CD4-positive, alpha-beta memory T cell (primary cell): ENCODE measurements around the gene DDX50. TPM values are rescaled to one million over a fixed set of nuclear protein-coding genes. Genes with fewer than 3 reads are reported as not detected.

Experiments
- CTCF ChIA-PET: fragments of 350-600 bp; sonication (Branson Sonifier 250); formaldehyde crosslinking; loops from one replicate; lab custom pipeline; 2021; ENCODE audit warnings: inconsistent platforms; ENCODE audit not compliant: partially characterized antibody; lab: Charles Lee
- POLR2A ChIA-PET: fragments of 350-600 bp; sonication (Branson Sonifier 250); formaldehyde crosslinking; loops from one replicate; lab custom pipeline; 2021; ENCODE audit not compliant: partially characterized antibody; lab: Charles Lee
- DNase-seq, 5 donors: peaks; one replicate each; pipeline versions ENCODE4 v3.0.0 to v3.0.0-alpha.2; 2020 to 2022; ENCODE audit warnings: mixed read lengths in 1 of 5
- H3K27ac ChIP-seq: one replicate; pipeline ENCODE4 v1.7.0; 2013; ENCODE audit warnings: low read depth, low read length
- H3K27me3 ChIP-seq: 2 replicates; pipeline ENCODE4 v1.7.0; 2013; ENCODE audit warnings: mild to moderate bottlenecking, low read length, moderate library complexity; ENCODE audit not compliant: insufficient read depth
- H3K36me3 ChIP-seq: 2 replicates; pipeline ENCODE4 v1.7.0; 2013; ENCODE audit warnings: mild to moderate bottlenecking, low read length, moderate library complexity; ENCODE audit not compliant: insufficient read depth
- H3K4me1 ChIP-seq: 2 replicates; pipeline ENCODE4 v1.7.0; 2013; ENCODE audit warnings: mild to moderate bottlenecking, low read length, moderate library complexity; ENCODE audit not compliant: insufficient read depth
- H3K4me3 ChIP-seq, 2 donors: one replicate each; pipeline ENCODE4 v1.7.0; 2013; ENCODE audit warnings: low read length in 2 of 2, mild to moderate bottlenecking in 1 of 2
- H3K9me3 ChIP-seq, 2 donors: one replicate each; pipeline ENCODE4 v1.7.0; 2013; ENCODE audit warnings: low read length in 2 of 2, control low read depth in 1 of 2; ENCODE audit not compliant: control insufficient read depth in 1 of 2
- H3K27ac Mint-ChIP-seq, 7 donors: one replicate each; pipeline ENCODE4 v1.8.0; 2020 to 2021; ENCODE audit warnings: mixed read lengths in 7 of 7, mild to moderate bottlenecking in 6 of 7, inconsistent platforms in 3 of 7, moderate library complexity in 3 of 7
- H3K27me3 Mint-ChIP-seq, 2 donors: one replicate each; pipeline ENCODE4 v1.8.0; 2020 to 2021; ENCODE audit warnings: mixed read lengths in 2 of 2
- H3K36me3 Mint-ChIP-seq, 2 donors: one replicate each; pipeline ENCODE4 v1.8.0; 2020 to 2021; ENCODE audit warnings: mixed read lengths in 2 of 2, inconsistent platforms in 1 of 2, mild to moderate bottlenecking in 1 of 2
- H3K4me1 Mint-ChIP-seq, 4 donors: one replicate each; pipeline ENCODE4 v1.8.0; 2020 to 2021; ENCODE audit warnings: mixed read lengths in 4 of 4, mild to moderate bottlenecking in 1 of 4
- H3K4me3 Mint-ChIP-seq, 8 donors: one replicate each; pipeline ENCODE4 v1.8.0; 2020 to 2021; ENCODE audit warnings: mixed read lengths in 8 of 8, mild to moderate bottlenecking in 7 of 8, moderate library complexity in 6 of 8, inconsistent platforms in 3 of 8
- H3K9me3 Mint-ChIP-seq, 8 donors: one replicate each; pipeline ENCODE4 v1.8.0; 2020 to 2021; ENCODE audit warnings: mixed read lengths in 8 of 8, mild to moderate bottlenecking in 5 of 8, inconsistent platforms in 3 of 8, moderate library complexity in 1 of 8
- intact Hi-C: fragments of 100-400 bp; cut with micrococcal nuclease; formaldehyde crosslinking; loops from one replicate; pipeline ENCODE4 v1.15.1; 2023
- polyA plus RNA-seq, 2 donors: library from polyadenylated mRNA; unstranded; fragments of 300-500 nt; fragmentation: Illumina TruSeq; gene quantifications; one replicate each; pipeline ENCODE4 v1.2.3, GENCODE V29; 2021
- total RNA-seq, 2 experiments: library from RNA; stranded (reverse); gene quantifications; one replicate each; pipeline ENCODE4 v1.2.3, GENCODE V29; 2021

Gene DDX50
- total and polyA plus RNA-seq, 4 experiments from 2014 or later, result 39.5 to 45.2 (median 41.5) TPM

- Mint-ChIP-seq H3K27ac (peak within 1 kb of the TSS; percentile 98 to 100 (median 100)), H3K4me1 (peaks cover 16 to 47% (median 35%) of the 10 kb centered on the region in 4 donors), H3K4me3 (peak within 1 kb of the TSS; percentile 97 to 100 (median 100)), H3K9me3 (peaks cover 0 to 8% (median 0%) of the 10 kb centered on the region in 8 donors), H3K36me3 (peaks cover 7 to 39% of the 10 kb centered on the region in 2 donors), H3K27me3 (no peaks in the 10 kb centered on the region)
- ChIA-PET CTCF (interaction anchor here (0.7 to 5.2 kb wide), 18 partner anchors 10 to 623 kb away, joined by 3 to 53 read pairs (median 6); partner anchors contain the start of gene DDX50), POLR2A (interaction anchor here (0.6 to 3.1 kb wide), 20 partner anchors 9 to 623 kb away, joined by 3 to 25 read pairs (median 6); partner anchors contain the start of genes CCAR1, DDX50, KIFBP and PBLD)
- H3K27me3 ChIP-seq, result no peaks in the 10 kb centered on the region
- H3K27ac ChIP-seq, result peak within 1 kb of the TSS; percentile 100
- H3K4me1 ChIP-seq, result peaks cover 46% of the 10 kb centered on the region
- H3K9me3 ChIP-seq, result no peaks in the 10 kb centered on the region
- intact Hi-C loops, result loop anchor here (1.0 to 5.0 kb wide), 5 partner anchors 32 to 551 kb away; partner anchors contain the start of genes DDX50 and KIFBP
- H3K4me3 ChIP-seq, result peak within 1 kb of the TSS; percentile 64 to 97
- DNase-seq, result peak; percentile 87 to 96 (median 90)
- H3K36me3 ChIP-seq, result peaks cover 4% of the 10 kb centered on the region
Measured at GRCh38 chr10:68955832-68956532, 54.9 kb downstream of the DDX50 start, which contains the start of gene DDX21. DDX21 (plus strand) TSS chr10:68956170; CDS start chr10:68956226, 56 bp downstream.

GRCh38 chr10:68957284-68957615 lies 56.1 kb downstream of the DDX50 start:
- ChIA-PET POLR2A (interaction anchor here (2.3 to 3.1 kb wide), 7 partner anchors 11 to 236 kb away, joined by 6 to 25 read pairs (median 18); partner anchors contain the start of genes CCAR1, DDX50, KIFBP and SRGN), CTCF (interaction anchor here (5.2 kb wide), 1 partner anchor 135 kb away, joined by 53 read pairs; no protein-coding TSS in a partner anchor)
- Histone ChIP-seq H3K9me3 (no peaks in the 10 kb centered on the region), H3K27me3 (no peaks in the 10 kb centered on the region), H3K27ac (peak overlapping the region; percentile 100), H3K4me1 (peaks cover 56% of the 10 kb centered on the region), H3K4me3 (peak overlapping the region; percentile 64 to 97), H3K36me3 (peaks cover 16% of the 10 kb centered on the region)
- no peak for DNase-seq
- H3K4me1 Mint-ChIP-seq, result peaks cover 21 to 55% (median 42%) of the 10 kb centered on the region in 4 donors
- H3K27me3 Mint-ChIP-seq, result no peaks in the 10 kb centered on the region
- H3K4me3 Mint-ChIP-seq, result peak overlapping the region; percentile 97 to 100 (median 100)
- H3K9me3 Mint-ChIP-seq, result peaks cover 0 to 8% (median 0%) of the 10 kb centered on the region in 8 donors
- intact Hi-C loops, result loop anchor here (5.0 kb wide), 1 partner anchor 550 kb away; no protein-coding TSS in a partner anchor
- peaks cover 15 to 51% of the 10 kb centered on the region in 2 donors for H3K36me3 Mint-ChIP-seq
- H3K27ac Mint-ChIP-seq, result peak overlapping the region; percentile 98 to 100 (median 100)

- Histone ChIP-seq H3K27ac (peak overlapping the region; percentile 100), H3K9me3 (no peaks in the 10 kb centered on the region), H3K4me3 (peak overlapping the region; percentile 64 to 97), H3K4me1 (peaks cover 56% of the 10 kb centered on the region), H3K27me3 (no peaks in the 10 kb centered on the region), H3K36me3 (peaks cover 20% of the 10 kb centered on the region)
- Mint-ChIP-seq H3K36me3 (peaks cover 17 to 55% of the 10 kb centered on the region in 2 donors), H3K4me1 (peaks cover 21 to 55% (median 42%) of the 10 kb centered on the region in 4 donors), H3K9me3 (peaks cover 0 to 8% (median 0%) of the 10 kb centered on the region in 8 donors), H3K4me3 (peak overlapping the region; percentile 97 to 100 (median 100)), H3K27me3 (no peaks in the 10 kb centered on the region), H3K27ac (peak overlapping the region; percentile 98 to 100 (median 100))
- ChIA-PET POLR2A (interaction anchor here (0.6 to 3.1 kb wide), 6 partner anchors 10 to 236 kb away, joined by 3 to 25 read pairs (median 12); partner anchors contain the start of genes CCAR1, KIFBP and SRGN), CTCF (interaction anchor here (5.2 kb wide), 1 partner anchor 135 kb away, joined by 53 read pairs; no protein-coding TSS in a partner anchor)
- intact Hi-C loops, result loop anchor here (5.0 kb wide), 1 partner anchor 550 kb away; no protein-coding TSS in a partner anchor
- no peak for DNase-seq
Measured at GRCh38 chr10:68957654-68958053, 56.5 kb downstream of the DDX50 start.

DNA sequence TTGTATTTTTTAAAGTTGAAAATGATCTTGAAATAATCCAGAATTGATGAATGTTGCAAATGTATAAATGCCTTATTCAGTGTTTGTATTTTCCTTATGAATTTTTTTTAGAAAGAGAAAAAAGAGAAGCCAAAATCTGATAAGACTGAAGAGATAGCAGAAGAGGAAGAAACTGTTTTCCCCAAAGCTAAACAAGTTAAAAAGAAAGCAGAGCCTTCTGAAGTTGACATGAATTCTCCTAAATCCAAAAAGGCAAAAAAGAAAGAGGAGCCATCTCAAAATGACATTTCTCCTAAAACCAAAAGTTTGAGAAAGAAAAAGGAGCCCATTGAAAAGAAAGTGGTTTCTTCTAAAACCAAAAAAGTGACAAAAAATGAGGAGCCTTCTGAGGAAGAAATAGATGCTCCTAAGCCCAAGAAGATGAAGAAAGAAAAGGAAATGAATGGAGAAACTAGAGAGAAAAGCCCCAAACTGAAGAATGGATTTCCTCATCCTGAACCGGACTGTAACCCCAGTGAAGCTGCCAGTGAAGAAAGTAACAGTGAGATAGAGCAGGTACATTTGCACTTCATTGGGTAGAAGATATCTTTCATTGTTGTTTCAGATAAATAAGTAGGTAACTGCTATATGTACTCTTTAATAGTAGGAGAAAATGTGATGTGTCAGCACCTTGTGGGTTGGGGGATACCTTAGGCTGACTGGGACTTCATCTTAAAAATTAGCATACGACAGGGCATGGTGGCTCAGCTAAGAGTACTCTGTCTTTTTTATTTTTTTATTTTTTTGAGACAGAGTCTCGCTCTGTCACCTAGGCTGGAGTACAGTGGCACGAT lies 58.8 kb downstream of the DDX50 start:
- no peaks in the 10 kb centered on the region for H3K27me3 Mint-ChIP-seq
- intact Hi-C loops, result loop anchor here (5.0 kb wide), 1 partner anchor 547 kb away; no protein-coding TSS in a partner anchor
- Histone ChIP-seq H3K9me3 (no peaks in the 10 kb centered on the region), H3K27me3 (no peaks in the 10 kb centered on the region), H3K4me3 (no peak overlapping the region), H3K4me1 (peaks cover 51% of the 10 kb centered on the region), H3K36me3 (peaks cover 35% of the 10 kb centered on the region), H3K27ac (no peak overlapping the region)
- peaks cover 21 to 55% (median 41%) of the 10 kb centered on the region in 4 donors for H3K4me1 Mint-ChIP-seq
- ChIA-PET POLR2A (interaction anchor here (0.5 kb wide), 1 partner anchor 56 kb away, joined by 4 read pairs; no protein-coding TSS in a partner anchor), CTCF (interaction anchor here (1.2 to 5.2 kb wide), 3 partner anchors 8 to 133 kb away, joined by 4 to 53 read pairs (median 5); no protein-coding TSS in a partner anchor)
- H3K4me3 Mint-ChIP-seq, result peak overlapping the region in 3 of 8 donors; percentile 8 to 77 (median 14)
- H3K9me3 Mint-ChIP-seq, result peaks cover 0 to 8% (median 0%) of the 10 kb centered on the region in 8 donors
- DNase-seq, result no peak
- peaks cover 30 to 73% of the 10 kb centered on the region in 2 donors for H3K36me3 Mint-ChIP-seq
- peak overlapping the region in 6 of 7 donors; percentile 30 to 71 (median 64) for H3K27ac Mint-ChIP-seq

GRCh38 chr10:68963151-68963550 lies 62.0 kb downstream of the DDX50 start:
- H3K9me3 Mint-ChIP-seq, result no peaks in the 10 kb centered on the region
- H3K27ac Mint-ChIP-seq, result peak overlapping the region in 1 of 7 donors; percentile 41
- Histone ChIP-seq H3K27me3 (no peaks in the 10 kb centered on the region), H3K9me3 (no peaks in the 10 kb centered on the region), H3K27ac (no peak overlapping the region), H3K36me3 (peaks cover 59% of the 10 kb centered on the region), H3K4me1 (peaks cover 38% of the 10 kb centered on the region), H3K4me3 (no peak overlapping the region)
- peaks cover 13 to 29% (median 24%) of the 10 kb centered on the region in 4 donors for H3K4me1 Mint-ChIP-seq
- DNase-seq, result no peak
- H3K4me3 Mint-ChIP-seq, result no peak overlapping the region
- POLR2A ChIA-PET, result interaction anchor here (0.6 kb wide), 1 partner anchor 270 kb away, joined by 3 read pairs; no protein-coding TSS in a partner anchor
- CTCF ChIA-PET, result no interaction called here
- H3K27me3 Mint-ChIP-seq, result no peaks in the 10 kb centered on the region
- H3K36me3 Mint-ChIP-seq, result peaks cover 49 to 83% of the 10 kb centered on the region in 2 donors
- intact Hi-C loops, result no loop called here

- Mint-ChIP-seq H3K27ac (peak overlapping the region in 4 of 7 donors; percentile 1 to 50 (median 19)), H3K27me3 (no peaks in the 10 kb centered on the region), H3K9me3 (no peaks in the 10 kb centered on the region), H3K4me1 (peaks cover 7 to 12% (median 10%) of the 10 kb centered on the region in 4 donors), H3K36me3 (peaks cover 62 to 78% of the 10 kb centered on the region in 2 donors), H3K4me3 (no peak overlapping the region)
- H3K27ac ChIP-seq, result no peak overlapping the region
- CTCF ChIA-PET, result interaction anchor here (1.4 kb wide), 1 partner anchor 18 kb away, joined by 4 read pairs; the partner anchor contains the start of gene DDX21
- no peaks in the 10 kb centered on the region for H3K27me3 ChIP-seq
- intact Hi-C loops, result no loop called here
- H3K4me1 ChIP-seq, result peaks cover 12% of the 10 kb centered on the region
- POLR2A ChIA-PET, result no interaction called here
- no peak for DNase-seq
- peaks cover 86% of the 10 kb centered on the region for H3K36me3 ChIP-seq
- H3K4me3 ChIP-seq, result no peak overlapping the region
- no peaks in the 10 kb centered on the region for H3K9me3 ChIP-seq
Measured at GRCh38 chr10:68973975-68974374, 72.9 kb downstream of the DDX50 start.
